CD8-positive, alpha-beta memory T cell (primary cell): ENCODE data around the gene KCNJ4. TPM values are rescaled to one million over a fixed set of nuclear protein-coding genes. Genes with fewer than 3 reads are reported as not detected.
A peak's percentile ranks its signal among the peaks of the same experiment; 100 is the strongest.

ENCODE experiments used
- CTCF ChIA-PET: fragments of 350-600 bp; sonication (Branson Sonifier 250); formaldehyde crosslinking; loops from one replicate; lab custom pipeline; 2021; ENCODE audit warnings: antibody characterized with exemption; lab: Charles Lee
- POLR2A ChIA-PET: fragments of 350-600 bp; sonication (Branson Sonifier 250); formaldehyde crosslinking; loops from one replicate; lab custom pipeline; 2021; ENCODE audit warnings: antibody characterized with exemption; lab: Charles Lee
- DNase-seq, 5 donors: peaks; one replicate each; pipeline versions ENCODE4 v3.0.0 to v3.0.0-alpha.2; 2020 to 2022; ENCODE audit warnings: mixed read lengths in 1 of 5
- H3K27ac ChIP-seq: one replicate; pipeline ENCODE4 v1.7.0; 2013; ENCODE audit warnings: low read depth, mild to moderate bottlenecking, low read length, moderate library complexity
- H3K27me3 ChIP-seq: 2 replicates; pipeline ENCODE4 v1.7.0; 2013; ENCODE audit warnings: low read length, mild to moderate bottlenecking; ENCODE audit not compliant: insufficient read depth, poor library complexity, severe bottlenecking
- H3K36me3 ChIP-seq: 2 replicates; pipeline ENCODE4 v1.7.0; 2013; ENCODE audit warnings: mild to moderate bottlenecking, low read length, moderate library complexity; ENCODE audit not compliant: insufficient read depth
- H3K4me1 ChIP-seq: 2 replicates; pipeline ENCODE4 v1.7.0; 2013; ENCODE audit warnings: mild to moderate bottlenecking, low read length, moderate library complexity; ENCODE audit not compliant: insufficient read depth
- H3K4me3 ChIP-seq: 2 replicates; pipeline ENCODE4 v1.7.0; 2013; ENCODE audit warnings: mild to moderate bottlenecking, low read length
- H3K9me3 ChIP-seq: 2 replicates; pipeline ENCODE4 v1.7.0; 2013; ENCODE audit warnings: mild to moderate bottlenecking, low read length
- H3K27ac Mint-ChIP-seq, 8 donors: one replicate each; pipeline ENCODE4 v1.8.0; 2020 to 2021; ENCODE audit warnings: mixed read lengths in 8 of 8, mild to moderate bottlenecking in 6 of 8, inconsistent platforms in 3 of 8, moderate library complexity in 3 of 8
- H3K27me3 Mint-ChIP-seq, 2 donors: one replicate each; pipeline ENCODE4 v1.8.0; 2020 to 2021; ENCODE audit warnings: mixed read lengths in 2 of 2, mild to moderate bottlenecking in 1 of 2, moderate library complexity in 1 of 2
- H3K36me3 Mint-ChIP-seq, 3 donors: one replicate each; pipeline ENCODE4 v1.8.0; 2020 to 2021; ENCODE audit warnings: mixed read lengths in 3 of 3, inconsistent platforms in 1 of 3, mild to moderate bottlenecking in 1 of 3
- H3K4me1 Mint-ChIP-seq, 3 donors: one replicate each; pipeline ENCODE4 v1.8.0; 2020 to 2021; ENCODE audit warnings: mixed read lengths in 3 of 3, inconsistent platforms in 1 of 3, mild to moderate bottlenecking in 1 of 3
- H3K4me3 Mint-ChIP-seq, 7 donors: one replicate each; pipeline ENCODE4 v1.8.0; 2020 to 2021; ENCODE audit warnings: mixed read lengths in 7 of 7, mild to moderate bottlenecking in 6 of 7, moderate library complexity in 4 of 7, inconsistent platforms in 2 of 7
- H3K9me3 Mint-ChIP-seq, 5 donors: one replicate each; pipeline ENCODE4 v1.8.0; 2020 to 2022; ENCODE audit warnings: mixed read lengths in 5 of 5, mild to moderate bottlenecking in 3 of 5, moderate library complexity in 2 of 5, inconsistent platforms in 1 of 5
- polyA plus RNA-seq: library from polyadenylated mRNA; unstranded; fragments of 300-500 nt; fragmentation: Illumina TruSeq; gene quantifications from one replicate; pipeline ENCODE4 v1.2.3, GENCODE V29; 2021
- total RNA-seq, 2 experiments: library from RNA; stranded (reverse); gene quantifications; one replicate each; pipeline ENCODE4 v1.2.3, GENCODE V29; 2021

Gene KCNJ4
- total and polyA plus RNA-seq, 3 experiments from 2014 or later, result not detected

GRCh38 chr22:38482662-38483308 lies 27.8 kb upstream of the KCNJ4 start:
- H3K36me3 ChIP-seq, result peaks cover 48% of the 10 kb centered on the region
- CTCF ChIA-PET, result no interaction called here
- H3K4me1 ChIP-seq, result no peaks in the 10 kb centered on the region
- H3K27ac ChIP-seq, result no peak overlapping the region
- POLR2A ChIA-PET, result interaction anchor here (0.5 to 1.3 kb wide), 2 partner anchors 13 to 19 kb away, joined by 3 to 5 read pairs; no protein-coding TSS in a partner anchor
- DNase-seq, result no peak
- Mint-ChIP-seq H3K27me3 (no peaks in the 10 kb centered on the region), H3K27ac (peak overlapping the region in 2 of 8 donors; percentile 23 to 63), H3K36me3 (peaks cover 0 to 69% (median 34%) of the 10 kb centered on the region in 3 donors), H3K4me1 (peaks cover 28 to 45% (median 36%) of the 10 kb centered on the region in 3 donors), H3K4me3 (no peak overlapping the region), H3K9me3 (no peaks in the 10 kb centered on the region)
- no peaks in the 10 kb centered on the region for H3K27me3 ChIP-seq
- H3K9me3 ChIP-seq, result no peaks in the 10 kb centered on the region
- H3K4me3 ChIP-seq, result no peak overlapping the region

- H3K27ac ChIP-seq, result no peak overlapping the region
- no peak overlapping the region for H3K4me3 ChIP-seq
- peaks cover 0 to 62% (median 33%) of the 10 kb centered on the region in 3 donors for H3K36me3 Mint-ChIP-seq
- H3K4me1 Mint-ChIP-seq, result peaks cover 27 to 42% (median 33%) of the 10 kb centered on the region in 3 donors
- ChIA-PET CTCF (interaction anchor here (0.5 kb wide), 1 partner anchor 337 kb away, joined by 4 read pairs; no protein-coding TSS in a partner anchor), POLR2A (interaction anchor here (1.3 kb wide), 1 partner anchor 20 kb away, joined by 5 read pairs; no protein-coding TSS in a partner anchor)
- H3K27me3 ChIP-seq, result no peaks in the 10 kb centered on the region
- no peak for DNase-seq
- H3K9me3 ChIP-seq, result no peaks in the 10 kb centered on the region
- no peaks in the 10 kb centered on the region for H3K27me3 Mint-ChIP-seq
- H3K4me3 Mint-ChIP-seq, result peak overlapping the region in 1 of 7 donors; percentile 37
- H3K9me3 Mint-ChIP-seq, result no peaks in the 10 kb centered on the region
- peaks cover 45% of the 10 kb centered on the region for H3K36me3 ChIP-seq
- no peaks in the 10 kb centered on the region for H3K4me1 ChIP-seq
- peak overlapping the region in 2 of 8 donors; percentile 32 to 50 for H3K27ac Mint-ChIP-seq
Observed at GRCh38 chr22:38481871-38482332, 26.9 kb upstream of the KCNJ4 start.

DNA sequence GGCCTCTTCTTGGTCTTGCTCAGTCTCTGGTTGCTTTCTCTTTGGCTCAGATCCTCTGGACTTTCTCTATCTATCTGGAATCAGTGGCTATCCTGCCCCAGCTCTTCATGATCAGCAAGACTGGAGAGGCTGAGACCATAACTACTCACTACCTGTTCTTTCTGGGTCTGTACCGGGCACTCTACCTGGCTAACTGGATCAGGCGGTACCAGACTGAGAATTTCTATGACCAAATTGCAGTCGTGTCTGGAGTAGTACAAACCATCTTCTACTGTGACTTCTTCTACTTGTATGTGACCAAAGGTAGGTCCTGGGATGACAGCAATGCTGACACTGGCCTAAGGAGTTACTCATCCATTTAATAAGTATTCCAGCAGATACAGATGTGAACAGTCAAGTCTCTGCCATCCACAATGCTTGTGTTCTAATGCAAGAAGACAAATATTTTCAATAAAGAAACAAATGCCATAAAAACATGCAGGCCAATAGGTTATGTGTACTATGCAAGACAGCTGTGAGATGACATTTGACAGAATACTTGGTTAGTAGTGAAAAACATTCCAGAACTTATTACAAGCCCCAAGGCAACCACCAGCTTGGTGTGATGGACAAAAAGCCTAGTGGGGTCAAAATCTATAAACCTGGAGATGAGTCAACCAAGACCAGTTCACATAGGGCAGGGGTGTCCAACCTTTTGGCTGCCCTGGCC lies 26.3 kb upstream of the KCNJ4 start:
- Mint-ChIP-seq H3K36me3 (peaks cover 0 to 56% (median 29%) of the 10 kb centered on the region in 3 donors), H3K27me3 (no peaks in the 10 kb centered on the region), H3K4me1 (peaks cover 22 to 36% (median 28%) of the 10 kb centered on the region in 3 donors), H3K4me3 (no peak overlapping the region), H3K9me3 (no peaks in the 10 kb centered on the region), H3K27ac (peak overlapping the region in 4 of 8 donors; percentile 11 to 86 (median 42))
- Histone ChIP-seq H3K4me1 (no peaks in the 10 kb centered on the region), H3K9me3 (no peaks in the 10 kb centered on the region), H3K27me3 (no peaks in the 10 kb centered on the region), H3K4me3 (no peak overlapping the region), H3K36me3 (peaks cover 39% of the 10 kb centered on the region), H3K27ac (no peak overlapping the region)
- ChIA-PET CTCF (interaction anchor here (0.5 kb wide), 1 partner anchor 336 kb away, joined by 4 read pairs; no protein-coding TSS in a partner anchor), POLR2A (interaction anchor here (0.5 to 1.3 kb wide), 2 partner anchors 19 to 21 kb away, joined by 3 to 5 read pairs; no protein-coding TSS in a partner anchor)
- no peak for DNase-seq

- peaks cover 0 to 36% (median 18%) of the 10 kb centered on the region in 3 donors for H3K36me3 Mint-ChIP-seq
- Histone ChIP-seq H3K9me3 (no peaks in the 10 kb centered on the region), H3K27ac (no peak overlapping the region), H3K4me1 (no peaks in the 10 kb centered on the region), H3K4me3 (no peak overlapping the region), H3K27me3 (no peaks in the 10 kb centered on the region), H3K36me3 (peaks cover 24% of the 10 kb centered on the region)
- no peak overlapping the region for H3K4me3 Mint-ChIP-seq
- DNase-seq, result no peak
- peaks cover 11 to 18% (median 12%) of the 10 kb centered on the region in 3 donors for H3K4me1 Mint-ChIP-seq
- H3K27ac Mint-ChIP-seq, result peak overlapping the region in 3 of 8 donors; percentile 23 to 75 (median 70)
- H3K9me3 Mint-ChIP-seq, result no peaks in the 10 kb centered on the region
- H3K27me3 Mint-ChIP-seq, result no peaks in the 10 kb centered on the region
- CTCF ChIA-PET, result interaction anchor here (1.1 kb wide), 1 partner anchor 427 kb away, joined by 3 read pairs; no protein-coding TSS in a partner anchor
- POLR2A ChIA-PET, result interaction anchor here (0.7 kb wide), 1 partner anchor 662 kb away, joined by 3 read pairs; no protein-coding TSS in a partner anchor
Observed at GRCh38 chr22:38479096-38479837, 24.3 kb upstream of the KCNJ4 start.

GRCh38 chr22:38477585-38477984 lies 22.6 kb upstream of the KCNJ4 start:
- Mint-ChIP-seq H3K27ac (peak overlapping the region in 2 of 8 donors; percentile 19 to 58), H3K27me3 (no peaks in the 10 kb centered on the region), H3K4me3 (no peak overlapping the region), H3K4me1 (peaks cover 4 to 7% (median 6%) of the 10 kb centered on the region in 3 donors), H3K36me3 (peaks cover 0 to 19% (median 10%) of the 10 kb centered on the region in 3 donors), H3K9me3 (no peaks in the 10 kb centered on the region)
- ChIA-PET CTCF (interaction anchor here (0.9 kb wide), 1 partner anchor 10 kb away, joined by 3 read pairs; no protein-coding TSS in a partner anchor), POLR2A (no interaction called here)
- no peaks in the 10 kb centered on the region for H3K4me1 ChIP-seq
- no peak for DNase-seq
- H3K27me3 ChIP-seq, result no peaks in the 10 kb centered on the region
- no peaks in the 10 kb centered on the region for H3K9me3 ChIP-seq
- H3K36me3 ChIP-seq, result peaks cover 8% of the 10 kb centered on the region
- no peak overlapping the region for H3K4me3 ChIP-seq
- H3K27ac ChIP-seq, result no peak overlapping the region

DNA sequence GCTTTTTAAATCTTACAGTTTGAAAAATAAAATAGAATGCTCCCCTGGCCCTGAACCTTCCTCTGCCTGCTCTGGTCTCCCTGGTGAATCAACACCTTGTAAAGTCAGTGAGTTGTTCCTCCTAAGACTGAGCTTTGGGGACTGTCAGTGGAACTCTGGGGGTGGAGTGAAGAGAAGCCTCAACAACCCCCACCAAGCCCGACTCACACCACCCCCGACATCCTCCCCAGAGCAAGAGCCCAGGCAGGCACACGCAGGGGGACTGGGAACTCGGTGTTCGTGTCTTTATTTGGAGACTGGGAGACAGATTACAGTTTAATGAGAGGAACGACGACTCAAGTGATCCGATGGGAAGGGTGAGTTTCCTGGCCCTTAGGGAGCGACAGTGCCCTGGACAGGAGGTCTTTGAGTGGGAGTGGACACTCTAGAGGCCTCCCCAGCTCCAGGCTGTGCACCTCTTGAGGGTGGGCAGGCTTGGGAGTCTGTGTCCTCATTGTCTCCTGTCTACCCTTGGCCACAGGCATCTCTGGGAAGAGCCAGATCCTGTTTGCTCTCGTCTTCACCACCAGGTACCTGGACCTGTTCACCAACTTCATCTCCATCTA lies 19.1 kb upstream of the KCNJ4 start:
- Mint-ChIP-seq H3K9me3 (no peaks in the 10 kb centered on the region), H3K27ac (no peak overlapping the region), H3K4me1 (peaks cover 0 to 4% (median 2%) of the 10 kb centered on the region in 3 donors), H3K4me3 (no peak overlapping the region), H3K27me3 (peaks cover 4 to 5% of the 10 kb centered on the region in 2 donors), H3K36me3 (no peaks in the 10 kb centered on the region)
- ChIA-PET CTCF (interaction anchor here (1.8 kb wide), 1 partner anchor 11 kb away, joined by 4 read pairs; no protein-coding TSS in a partner anchor), POLR2A (no interaction called here)
- Histone ChIP-seq H3K27me3 (no peaks in the 10 kb centered on the region), H3K4me3 (no peak overlapping the region), H3K27ac (no peak overlapping the region), H3K4me1 (no peaks in the 10 kb centered on the region), H3K36me3 (no peaks in the 10 kb centered on the region), H3K9me3 (no peaks in the 10 kb centered on the region)
- no peak for DNase-seq

DNA sequence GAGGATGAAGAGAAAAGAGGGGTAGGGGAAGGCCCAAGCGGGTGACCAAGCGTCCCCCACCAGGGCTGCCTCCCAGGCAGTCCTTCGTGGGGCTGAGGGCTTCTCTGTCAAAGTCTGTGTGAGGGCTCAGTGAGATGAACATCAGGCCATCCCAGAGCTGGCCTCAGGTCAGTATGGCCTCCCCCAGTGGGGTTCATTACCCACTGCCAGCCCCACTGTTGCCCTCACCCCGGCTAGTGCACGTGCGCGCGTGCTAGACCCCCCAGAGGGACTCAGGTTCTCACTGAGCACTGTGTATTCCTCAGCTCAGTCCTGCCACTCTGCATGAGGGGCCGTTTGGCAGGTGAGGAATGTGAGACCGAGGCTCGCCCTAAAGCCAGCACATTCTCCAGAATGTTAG lies 16.2 kb upstream of the KCNJ4 start:
- Mint-ChIP-seq H3K27me3 (peaks cover 9 to 18% of the 10 kb centered on the region in 2 donors), H3K4me3 (no peak overlapping the region), H3K4me1 (peaks cover 0 to 14% (median 10%) of the 10 kb centered on the region in 3 donors), H3K9me3 (no peaks in the 10 kb centered on the region), H3K36me3 (no peaks in the 10 kb centered on the region), H3K27ac (no peak overlapping the region)
- Histone ChIP-seq H3K27ac (no peak overlapping the region), H3K9me3 (no peaks in the 10 kb centered on the region), H3K4me3 (no peak overlapping the region), H3K27me3 (peaks cover 10% of the 10 kb centered on the region), H3K36me3 (no peaks in the 10 kb centered on the region), H3K4me1 (no peaks in the 10 kb centered on the region)
- ChIA-PET POLR2A (no interaction called here), CTCF (no interaction called here)
- no peak for DNase-seq
